ENCODE measurements around the gene KLHL29.

DNA sequence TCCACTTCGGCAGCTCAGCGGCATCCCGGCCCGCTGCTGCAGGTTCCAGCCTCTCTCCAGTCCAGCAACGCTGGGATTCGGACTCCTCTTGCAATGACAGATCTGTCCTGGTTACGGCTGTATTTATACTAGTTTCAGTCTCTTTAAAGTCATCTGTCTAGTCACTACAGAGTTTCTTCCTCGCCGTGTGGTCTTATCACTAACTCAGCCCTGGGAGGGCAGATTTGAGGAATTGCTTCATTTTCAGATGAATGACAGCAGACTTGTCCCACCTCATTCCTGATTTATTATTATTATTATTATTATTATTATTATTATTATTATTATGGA, 2.2 kb downstream of the KLHL29 start:
- TF ChIP-seq, protein P1, sequence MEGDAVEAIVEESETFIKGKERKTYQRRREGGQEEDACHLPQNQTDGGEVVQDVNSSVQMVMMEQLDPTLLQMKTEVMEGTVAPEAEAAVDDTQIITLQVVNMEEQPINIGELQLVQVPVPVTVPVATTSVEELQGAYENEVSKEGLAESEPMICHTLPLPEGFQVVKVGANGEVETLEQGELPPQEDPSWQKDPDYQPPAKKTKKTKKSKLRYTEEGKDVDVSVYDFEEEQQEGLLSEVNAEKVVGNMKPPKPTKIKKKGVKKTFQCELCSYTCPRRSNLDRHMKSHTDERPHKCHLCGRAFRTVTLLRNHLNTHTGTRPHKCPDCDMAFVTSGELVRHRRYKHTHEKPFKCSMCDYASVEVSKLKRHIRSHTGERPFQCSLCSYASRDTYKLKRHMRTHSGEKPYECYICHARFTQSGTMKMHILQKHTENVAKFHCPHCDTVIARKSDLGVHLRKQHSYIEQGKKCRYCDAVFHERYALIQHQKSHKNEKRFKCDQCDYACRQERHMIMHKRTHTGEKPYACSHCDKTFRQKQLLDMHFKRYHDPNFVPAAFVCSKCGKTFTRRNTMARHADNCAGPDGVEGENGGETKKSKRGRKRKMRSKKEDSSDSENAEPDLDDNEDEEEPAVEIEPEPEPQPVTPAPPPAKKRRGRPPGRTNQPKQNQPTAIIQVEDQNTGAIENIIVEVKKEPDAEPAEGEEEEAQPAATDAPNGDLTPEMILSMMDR (IDR thresholded peaks at IDR 0.05): no peak
- TF ChIP-seq POLR2AphosphoS5 (IDR thresholded peaks at IDR 0.05; ENCODE audit: low read depth, low read length): no peak
- TF ChIP-seq REST (IDR thresholded peaks at IDR 0.05; ENCODE audit: insufficient read depth in 1 of 2, low read depth in 2 of 2, low read length in 1 of 2): no peak

All from Panc1 (cell line).